Suppressor macrophage treated with lipopolysaccharide for 1 hour (primary cell): Measurements from ENCODE around the gene KRTAP26-1.

ENCODE experiments used
- DNase-seq, 3 donors: peaks; one replicate each; pipeline ENCODE4 v3.0.0-alpha.2; 2020 to 2022

The KRTAP26-1 gene, protein sequence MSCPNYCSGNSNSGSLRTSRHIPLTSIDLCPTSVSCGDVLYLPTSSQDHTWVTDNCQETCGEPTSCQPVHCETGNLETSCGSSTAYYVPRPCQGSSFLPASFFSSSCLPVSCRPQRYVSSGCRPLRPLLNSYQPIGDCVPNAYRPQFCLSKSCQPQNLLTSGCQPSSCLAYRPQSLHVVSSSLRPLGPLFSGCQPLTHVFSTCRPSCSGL

GRCh38 chr21:30320215-30320614 lies at the start of gene KRTAP26-1:
KRTAP26-1 (minus strand) TSS chr21:30320315; CDS start chr21:30320035, 280 bp downstream.
- DNase-seq = no peak

GRCh38 chr21:30355906-30356305 lies 35.8 kb upstream of the KRTAP26-1 start:
- no peak for DNase-seq

GRCh38 chr21:30354308-30355005 lies 34.3 kb upstream of the KRTAP26-1 start:
- no peak for DNase-seq

GRCh38 chr21:30351534-30351933 lies 31.4 kb upstream of the KRTAP26-1 start:
- no peak for DNase-seq

DNA sequence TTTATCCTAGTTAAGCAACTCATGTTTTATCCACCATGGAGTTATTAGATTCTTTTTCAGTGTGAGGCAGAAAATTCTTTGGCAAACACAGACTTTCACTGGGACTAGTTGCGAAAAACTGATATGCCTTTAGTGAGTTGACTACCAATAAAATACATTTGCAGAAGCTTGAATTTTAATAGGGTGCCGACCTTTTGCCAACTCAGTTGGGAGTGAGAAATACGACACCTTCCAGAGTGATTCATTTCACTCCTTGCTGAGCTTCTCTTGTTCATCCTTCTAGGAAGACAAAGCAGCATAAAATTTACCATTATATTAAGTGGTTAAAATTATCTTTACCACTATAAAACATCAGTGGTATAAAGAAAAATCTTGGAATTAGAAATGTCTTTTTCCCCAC lies 29.5 kb upstream of the KRTAP26-1 start:
- no peak for DNase-seq

- no peak for DNase-seq
Observed at GRCh38 chr21:30348506-30348905, 28.4 kb upstream of the KRTAP26-1 start, which contains the start of gene KRTAP23-1. KRTAP23-1 (minus strand) TSS chr21:30348606; CDS start chr21:30348606, 0 bp downstream.

DNA sequence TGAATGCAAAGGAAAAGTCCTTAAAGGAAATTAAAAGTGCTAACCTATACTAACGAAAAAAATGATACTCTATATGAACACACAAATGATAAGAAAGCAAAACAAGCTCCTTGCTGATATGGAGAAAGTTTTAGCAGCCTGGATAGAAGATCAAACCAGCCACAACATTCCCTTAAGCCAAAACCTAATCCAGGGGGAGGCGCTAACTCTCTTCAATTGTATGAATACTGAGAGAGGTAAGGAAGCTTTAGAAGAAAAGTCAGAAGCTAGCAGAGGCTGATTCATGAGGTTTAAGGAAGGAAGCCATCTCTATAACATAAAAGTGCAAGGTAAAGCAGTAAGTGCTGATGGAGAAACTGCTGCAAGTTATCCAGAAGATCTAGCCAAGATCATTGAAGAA lies 24.9 kb upstream of the KRTAP26-1 start:
- no peak for DNase-seq

- DNase-seq = peak; percentile 36 to 50 (median 47)
Observed at GRCh38 chr21:30340714-30341573, 20.8 kb upstream of the KRTAP26-1 start.

DNA sequence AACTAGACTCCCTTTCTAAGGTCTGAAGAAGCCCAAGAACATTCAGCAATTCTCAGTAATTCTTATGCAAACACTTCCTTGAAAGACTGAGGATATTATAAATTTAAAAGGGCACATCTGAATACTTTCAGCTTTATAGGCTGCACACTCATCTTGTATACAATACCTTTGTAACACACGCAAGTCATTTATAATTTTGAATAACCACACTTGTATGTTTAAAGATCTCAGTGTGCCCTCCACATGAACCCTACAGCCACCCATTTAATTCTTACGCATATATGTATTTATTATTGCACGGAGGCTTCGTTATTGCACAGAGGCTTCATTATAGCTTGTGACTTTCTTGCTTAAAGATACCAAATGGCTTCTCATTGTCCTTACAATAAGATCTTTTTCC lies 18.6 kb upstream of the KRTAP26-1 start:
- no peak for DNase-seq

DNA sequence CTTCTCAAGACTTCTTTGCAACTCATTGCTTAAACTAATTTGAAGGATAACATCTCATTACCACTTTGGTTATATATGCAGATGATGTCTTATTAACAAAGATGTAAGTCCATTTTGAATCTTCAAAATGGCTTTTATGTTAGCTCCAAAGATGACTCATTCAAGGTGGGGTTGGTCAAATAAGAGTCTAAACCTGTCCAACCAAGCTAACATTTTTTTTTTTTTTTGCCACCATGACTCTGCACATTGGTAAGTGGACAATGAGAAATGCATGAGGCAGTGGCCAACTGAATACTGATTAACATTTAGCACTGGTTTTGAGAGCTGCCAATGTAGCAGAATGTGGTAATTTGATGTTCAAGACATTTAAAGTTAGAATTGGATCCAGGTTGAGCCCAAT lies 17.7 kb upstream of the KRTAP26-1 start:
- no peak for DNase-seq

GRCh38 chr21:30337276-30337744 lies 17.2 kb upstream of the KRTAP26-1 start, which contains the start of gene KRTAP27-1:
KRTAP27-1 (minus strand) TSS chr21:30337694; CDS start chr21:30337668, 26 bp downstream.
- no peak for DNase-seq

DNA sequence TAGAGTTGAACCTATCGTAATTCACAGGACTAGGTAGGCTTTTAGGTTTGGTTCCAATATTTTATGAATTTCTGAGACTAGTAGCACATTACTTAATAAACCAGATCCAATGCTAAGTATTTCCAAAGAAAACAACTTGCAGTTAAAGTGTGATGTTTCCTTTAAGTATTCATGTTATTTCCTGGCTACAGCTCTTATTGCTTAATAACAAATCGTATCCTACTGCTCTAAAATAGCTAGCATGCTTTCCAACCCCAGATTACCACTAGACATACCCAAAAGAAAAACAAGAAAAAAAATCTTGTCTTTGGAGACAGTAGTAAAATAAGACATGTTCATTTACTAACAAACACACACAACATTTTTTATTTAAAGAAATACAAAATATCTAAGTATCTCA lies 16.5 kb upstream of the KRTAP26-1 start:
- no peak for DNase-seq

- no peak for DNase-seq
Observed at GRCh38 chr21:30333736-30334135, 13.6 kb upstream of the KRTAP26-1 start.

- DNase-seq = no peak
Observed at GRCh38 chr21:30332681-30333080, 12.6 kb upstream of the KRTAP26-1 start.

- DNase-seq = no peak
Observed at GRCh38 chr21:30329203-30329875, 9.2 kb upstream of the KRTAP26-1 start.

DNA sequence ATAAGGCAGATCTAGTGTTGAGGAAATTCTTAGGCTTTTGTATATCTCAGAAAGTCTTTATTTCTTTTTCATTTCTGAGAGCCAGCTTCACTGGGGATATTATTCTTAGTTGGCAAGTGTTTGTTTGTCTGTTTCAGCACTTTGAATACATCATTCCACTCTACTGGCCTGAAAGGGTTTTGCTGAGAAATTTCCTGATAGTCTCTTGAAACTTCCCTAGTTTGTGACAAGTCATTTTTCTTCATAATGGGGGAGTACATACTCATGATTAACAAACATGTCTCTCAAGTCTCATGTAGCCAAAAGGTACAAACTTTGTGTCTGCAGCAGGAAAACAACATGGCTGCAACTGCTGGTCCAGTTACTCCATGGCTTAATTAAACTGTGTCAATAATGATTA lies 6.3 kb upstream of the KRTAP26-1 start:
- DNase-seq = no peak

DNA sequence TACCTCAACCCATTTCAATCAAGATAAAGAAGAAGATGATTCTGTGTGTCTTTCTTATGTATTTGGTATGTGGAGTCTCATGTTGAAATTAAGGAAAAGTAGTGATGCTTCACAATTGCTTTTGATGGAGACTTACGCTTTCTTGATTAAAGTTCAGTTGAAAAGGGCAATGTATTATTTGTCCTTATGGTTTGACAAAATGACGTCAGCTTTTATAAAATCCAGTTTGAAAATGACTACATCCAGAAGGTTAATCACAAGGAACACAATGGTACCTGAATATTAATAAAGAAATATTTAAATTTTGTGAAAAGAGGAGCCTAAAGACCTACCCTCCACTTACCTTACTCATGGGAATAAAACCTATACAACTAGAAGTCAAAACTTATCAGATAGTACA lies 4.4 kb downstream of the KRTAP26-1 start:
- no peak for DNase-seq

GRCh38 chr21:30306884-30307283 lies 13.2 kb downstream of the KRTAP26-1 start:
- no peak for DNase-seq

- DNase-seq = no peak
Observed at GRCh38 chr21:30305136-30305535, 15.0 kb downstream of the KRTAP26-1 start.

DNA sequence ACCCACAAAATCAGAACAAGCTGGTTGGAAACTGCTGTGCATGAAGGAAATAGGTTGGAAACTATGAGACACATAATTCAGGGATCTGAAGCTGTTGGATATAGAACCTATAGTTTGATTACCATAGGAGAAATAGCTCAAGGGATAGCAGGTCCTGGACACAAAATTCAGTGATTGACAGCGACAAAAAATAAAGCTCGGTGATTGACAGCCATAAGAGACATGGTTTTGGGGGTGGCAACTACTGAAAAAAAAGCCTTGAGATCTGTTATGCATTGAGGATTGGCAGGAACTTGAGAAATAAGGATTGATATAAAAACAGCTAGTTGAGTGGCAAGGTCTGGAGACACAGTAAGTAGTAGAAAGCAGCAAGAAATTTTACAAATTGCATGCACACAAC lies 30.9 kb downstream of the KRTAP26-1 start, which contains the start of gene KRTAP25-1:
Gene KRTAP25-1, minus strand, starts transcription at position 300 of the 400 bp plus-strand sequence. Its CDS starts 24 bp downstream, at position 276.
- DNase-seq = no peak

GRCh38 chr21:30282850-30283249 lies 37.3 kb downstream of the KRTAP26-1 start, which contains the start of gene KRTAP24-1:
KRTAP24-1 (minus strand) TSS chr21:30282950; CDS start chr21:30282932, 18 bp downstream.
- no peak for DNase-seq

GRCh38 chr21:30271611-30272010 lies 48.5 kb downstream of the KRTAP26-1 start:
- DNase-seq = no peak
